Stimulated activated CD8-positive, alpha-beta memory T cell treated with anti-CD3 and anti-CD28 coated beads, Interleukin-15, amount 100 ng/mL, for 1 hour (primary cell): Measurements from ENCODE around the gene DDX11.
"Not testable (repeated sequence)": the region's sequence is repeated elsewhere in the genome, so short reads cannot be mapped to it uniquely, and the experiment has no call there.

Experiments used
- DNase-seq: peaks from one replicate; pipeline ENCODE4 v3.0.0-alpha.2; 2020; ENCODE audit warnings: low read depth

Gene DDX11

GRCh38 chr12:31124158-31124557 is 50.5 kb downstream of the DDX11 start:
- DNase-seq = not testable (repeated sequence)

DNA sequence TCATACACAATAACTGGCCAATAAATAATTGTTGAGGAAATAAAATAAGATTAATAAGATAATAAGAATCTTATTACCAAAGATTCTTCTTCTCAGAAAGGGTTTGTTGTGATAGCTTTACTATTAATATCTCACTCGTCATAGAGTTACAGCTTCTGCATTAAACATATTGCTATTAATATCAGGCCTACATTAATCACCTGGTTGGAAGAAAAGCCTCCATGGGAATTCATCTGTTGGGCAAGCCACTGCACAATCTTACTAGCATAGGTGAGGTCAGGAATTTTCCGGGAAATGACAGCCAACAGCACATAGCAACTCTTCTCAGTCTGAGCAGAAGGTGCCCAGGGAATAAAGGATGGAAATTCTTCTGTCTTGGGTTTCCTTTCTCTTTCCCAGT is 51.5 kb downstream of the DDX11 start:
- DNase-seq = not testable (repeated sequence)

- not testable (repeated sequence) for DNase-seq
Measured at GRCh38 chr12:31127209-31127848, 53.7 kb downstream of the DDX11 start.

GRCh38 chr12:31136581-31136980 is 62.9 kb downstream of the DDX11 start:
- not testable (repeated sequence) for DNase-seq

- not testable (repeated sequence) for DNase-seq
Measured at GRCh38 chr12:31144768-31145167, 71.1 kb downstream of the DDX11 start.

DNA sequence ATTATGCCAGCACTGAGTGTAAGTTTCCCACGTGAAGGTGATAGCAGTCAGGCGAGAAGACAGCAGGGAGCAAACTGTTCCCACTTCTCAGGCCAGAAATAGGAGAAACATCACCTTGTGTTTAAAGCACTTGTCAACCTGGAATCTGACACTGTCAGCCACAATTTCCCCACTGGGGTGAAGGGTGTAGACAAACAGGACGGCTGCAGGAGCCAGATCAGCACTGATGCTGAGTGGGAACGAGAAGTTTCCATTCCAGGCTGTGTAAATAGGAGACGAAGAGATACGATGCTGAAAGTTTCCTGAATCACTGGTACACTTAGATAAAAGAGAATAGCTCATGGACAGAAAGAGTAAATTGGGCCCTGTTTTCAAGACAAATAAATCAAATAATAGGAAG is 71.6 kb downstream of the DDX11 start:
- DNase-seq = not testable (repeated sequence)

- DNase-seq = not testable (repeated sequence)
Measured at GRCh38 chr12:31147415-31147814, 73.8 kb downstream of the DDX11 start.

- not testable (repeated sequence) for DNase-seq
Measured at GRCh38 chr12:31150766-31151165, 77.1 kb downstream of the DDX11 start.
